Ecto neural progenitor cell (in vitro differentiated cells): Measurements from ENCODE around the gene KHDRBS2.

Source experiments
- DNase-seq: peaks from one replicate; pipeline ENCODE4 v3.0.0-alpha.2; 2018; ENCODE audit warnings: low spot score

KHDRBS2 gene

GRCh38 chr6:62035952-62036351 is 250.1 kb downstream of the KHDRBS2 start:
- no peak for DNase-seq

DNA sequence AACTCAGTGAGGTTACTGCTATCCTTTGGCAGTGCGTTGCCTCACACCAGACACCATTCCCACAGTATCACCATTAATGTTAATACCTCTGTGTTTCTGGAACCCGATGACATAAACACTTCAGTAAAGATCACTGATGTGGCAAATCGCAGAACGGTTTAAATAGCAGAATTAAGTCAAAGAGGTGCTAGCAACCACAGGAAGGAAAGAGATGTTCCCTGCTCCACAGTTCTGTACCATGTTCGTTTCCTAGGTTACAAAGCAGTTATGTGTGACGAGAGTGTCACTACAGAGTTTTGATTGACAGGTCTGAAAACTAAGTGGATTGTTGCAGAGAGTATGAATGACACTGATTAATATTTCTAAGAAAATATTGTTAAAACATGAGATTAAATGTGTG is 272.3 kb downstream of the KHDRBS2 start:
- no peak for DNase-seq

DNA sequence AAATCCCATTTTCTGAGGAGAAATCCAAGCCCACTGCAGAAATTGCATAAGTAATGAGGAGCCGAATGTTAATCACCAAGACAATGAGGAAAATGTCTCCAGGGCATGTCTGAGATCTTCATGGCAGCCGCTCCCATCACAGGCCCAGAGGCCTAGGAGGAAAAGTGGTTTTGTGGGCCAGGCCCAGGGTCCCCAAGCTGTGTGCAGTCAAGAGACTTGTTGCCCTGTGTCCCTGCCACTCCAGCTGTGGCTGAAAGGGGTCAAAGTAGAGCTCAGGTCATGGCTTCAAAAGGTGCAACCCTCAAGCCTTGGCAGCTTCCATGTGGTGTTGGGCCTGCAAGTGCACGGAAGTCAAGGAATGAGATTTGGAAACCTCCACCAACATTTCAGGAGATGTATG is 276.6 kb downstream of the KHDRBS2 start:
- DNase-seq: no peak

GRCh38 chr6:61989616-61990015 is 296.4 kb downstream of the KHDRBS2 start:
- no peak for DNase-seq

DNA sequence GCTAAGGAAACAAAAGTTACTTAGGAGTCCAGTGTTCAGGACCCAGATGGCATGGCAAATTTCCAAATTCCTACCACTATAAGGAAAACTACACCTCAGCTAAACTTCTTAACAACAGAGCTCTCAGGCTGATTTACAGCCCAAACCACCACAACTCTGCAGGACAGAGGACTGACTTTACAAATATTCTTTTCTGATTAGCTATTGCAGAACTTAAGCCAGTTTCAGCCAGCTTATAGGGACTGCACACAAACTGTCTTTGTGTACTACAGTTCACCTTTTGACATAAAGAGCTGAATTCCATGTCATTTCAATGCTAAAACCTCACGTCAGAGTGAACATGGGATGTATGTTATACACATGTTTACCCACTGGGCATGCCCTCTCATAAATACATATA is 305.4 kb downstream of the KHDRBS2 start:
- DNase-seq: no peak

GRCh38 chr6:61977947-61978346 is 308.1 kb downstream of the KHDRBS2 start:
- DNase-seq: no peak

DNA sequence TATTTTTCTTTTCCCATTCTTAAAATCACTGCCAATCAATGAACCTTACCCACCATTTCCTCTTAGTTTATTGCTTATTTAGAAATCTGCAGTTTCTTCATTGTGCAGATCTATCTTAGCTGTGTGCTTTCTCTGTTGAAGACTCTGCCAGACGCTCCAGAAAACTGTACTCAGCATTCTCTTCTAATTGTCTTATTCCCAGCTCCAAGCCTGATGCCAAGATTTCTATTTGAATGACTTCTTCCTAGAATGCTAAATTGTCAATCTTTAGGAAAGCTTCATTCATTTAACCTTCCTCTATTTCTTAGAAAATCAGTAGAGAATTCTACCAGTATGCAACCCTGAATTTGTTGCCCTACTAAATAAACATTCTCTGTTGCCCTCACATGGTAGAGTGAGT is 308.9 kb downstream of the KHDRBS2 start:
- DNase-seq: no peak

GRCh38 chr6:61959196-61959595 is 326.8 kb downstream of the KHDRBS2 start:
- no peak for DNase-seq

DNA sequence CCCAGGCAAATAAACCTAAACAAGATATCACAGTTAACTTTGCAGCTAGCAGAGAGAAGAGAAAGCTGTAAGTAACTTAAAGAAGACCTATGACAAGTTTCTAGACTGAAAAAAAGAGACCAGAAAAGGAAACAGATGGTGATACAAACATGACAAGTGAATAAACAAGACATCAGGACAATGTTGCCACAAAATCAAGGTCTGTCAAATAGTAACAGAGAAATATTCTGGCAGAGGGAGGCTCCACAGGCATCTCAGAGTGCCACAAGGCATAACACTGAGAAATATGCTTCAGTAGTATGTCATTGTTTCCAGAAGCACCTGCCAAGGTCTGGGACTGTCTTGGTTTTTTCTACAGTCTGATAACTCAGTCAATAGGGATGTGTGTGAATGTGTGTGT is 332.2 kb downstream of the KHDRBS2 start:
- DNase-seq: no peak

DNA sequence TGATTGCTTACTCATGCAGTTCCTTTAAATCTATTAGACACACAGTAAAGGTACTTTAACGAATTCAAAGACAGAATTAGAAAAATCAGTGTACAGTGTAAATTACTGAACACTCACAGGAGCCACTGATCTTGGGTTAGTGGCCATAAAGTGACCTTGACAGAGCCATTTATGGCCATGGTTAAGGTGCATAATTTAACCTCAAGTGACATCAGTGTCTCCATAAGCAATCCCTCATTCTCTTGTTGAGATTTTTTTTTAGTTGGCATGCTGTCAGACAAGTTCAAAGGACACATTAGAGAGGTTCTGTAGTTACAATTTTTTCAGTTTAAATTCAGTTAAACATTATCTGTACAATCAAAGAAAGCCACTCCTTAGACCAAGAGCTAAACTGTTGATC is 334.4 kb downstream of the KHDRBS2 start:
- DNase-seq: no peak

- no peak for DNase-seq
Observed at GRCh38 chr6:61950811-61951210, 335.2 kb downstream of the KHDRBS2 start.

DNA sequence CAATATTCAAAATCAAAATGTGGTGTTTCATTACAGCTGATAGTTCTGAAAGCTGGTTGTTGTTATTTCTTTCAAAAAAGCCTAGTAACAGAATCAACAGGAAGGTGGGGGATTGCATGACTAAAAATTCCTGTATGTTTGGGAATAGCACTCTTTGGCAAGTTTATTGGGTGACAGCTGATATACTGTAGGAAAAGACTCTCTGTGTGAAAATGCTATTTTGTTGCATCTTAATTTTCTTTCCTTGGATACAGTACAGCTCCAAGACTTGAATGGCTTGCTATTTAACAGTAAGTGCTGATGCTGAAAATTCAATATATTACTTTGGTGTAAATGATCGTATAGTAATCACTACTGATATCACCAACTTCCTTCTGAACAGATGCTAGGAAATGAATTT is 336.1 kb downstream of the KHDRBS2 start:
- no peak for DNase-seq

GRCh38 chr6:61949161-61949560 is 336.9 kb downstream of the KHDRBS2 start:
- DNase-seq: no peak

DNA sequence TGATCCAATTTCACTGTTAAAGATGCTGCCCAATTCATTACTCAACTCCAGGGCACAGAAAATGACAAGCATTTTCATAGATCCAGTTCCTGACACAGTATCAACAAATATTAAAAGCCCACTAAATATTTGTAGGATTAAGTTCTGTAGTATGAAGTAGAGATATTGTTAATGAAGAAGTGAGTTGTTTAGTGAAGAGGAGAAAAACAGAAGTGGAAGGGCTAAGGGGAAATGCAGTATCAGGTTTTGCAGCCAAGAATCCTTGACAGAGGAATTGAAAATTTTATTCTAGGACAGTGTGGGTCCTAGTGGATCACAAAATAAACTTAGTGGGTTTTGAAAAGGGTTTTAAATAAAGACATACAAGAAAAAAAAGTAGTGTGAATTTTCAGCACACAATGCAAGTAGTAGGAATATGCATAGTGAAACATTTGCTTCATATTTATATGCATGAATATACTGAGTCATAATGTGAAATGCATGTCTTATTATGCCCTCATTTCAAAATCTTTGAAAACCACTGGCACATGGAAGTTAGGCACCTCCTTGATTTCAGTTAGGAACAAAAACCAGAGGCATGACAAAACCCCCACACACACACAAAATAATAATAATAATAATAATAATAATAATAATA is 338.6 kb downstream of the KHDRBS2 start:
- no peak for DNase-seq

- DNase-seq: no peak
Observed at GRCh38 chr6:61940919-61941318, 345.1 kb downstream of the KHDRBS2 start.

DNA sequence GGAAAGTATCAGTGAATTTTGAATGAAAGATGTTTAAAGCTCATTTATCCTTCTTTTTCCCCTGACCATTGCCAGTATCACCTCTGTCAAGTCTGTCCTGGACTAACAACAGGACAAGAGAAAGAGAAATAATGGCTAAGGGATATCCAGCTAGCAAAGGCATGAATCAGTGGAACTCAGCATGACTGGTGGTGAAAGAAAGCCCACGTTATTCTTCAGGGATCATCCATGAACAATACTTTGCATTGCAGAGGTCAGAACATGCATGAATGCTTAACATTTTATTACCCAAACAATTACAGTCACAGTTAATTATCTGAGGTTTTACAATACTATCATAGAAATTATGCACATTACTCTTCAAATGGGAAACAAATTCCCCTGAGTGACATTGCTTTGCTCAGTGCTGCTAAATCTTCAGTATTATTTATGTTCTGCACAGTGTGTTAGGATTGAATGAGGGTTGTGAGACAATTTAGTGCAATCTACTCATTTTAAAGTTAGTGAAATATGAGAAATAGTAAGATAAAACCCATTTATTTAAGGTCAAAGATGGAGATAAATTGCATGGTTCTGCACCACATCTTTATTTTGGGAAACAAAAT is 350.7 kb downstream of the KHDRBS2 start:
- no peak for DNase-seq

DNA sequence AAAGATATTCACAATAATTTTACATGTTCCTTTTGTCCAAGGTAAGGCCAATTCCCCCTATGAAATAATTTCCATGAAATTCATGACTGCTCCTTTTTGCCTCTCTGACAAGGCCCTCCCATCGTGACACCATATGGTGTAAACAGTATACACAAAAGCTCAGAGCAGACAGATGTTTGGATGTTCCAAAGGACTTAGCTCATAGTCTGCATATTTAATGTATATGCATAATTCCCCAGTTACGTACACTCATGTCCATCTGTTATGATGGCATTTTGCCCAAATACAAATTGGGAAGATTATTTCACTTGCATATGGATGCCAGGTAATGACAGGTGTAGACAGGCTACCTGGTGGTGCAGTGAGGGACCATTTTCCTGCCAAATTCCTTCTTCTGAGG is 376.5 kb downstream of the KHDRBS2 start:
- no peak for DNase-seq

DNA sequence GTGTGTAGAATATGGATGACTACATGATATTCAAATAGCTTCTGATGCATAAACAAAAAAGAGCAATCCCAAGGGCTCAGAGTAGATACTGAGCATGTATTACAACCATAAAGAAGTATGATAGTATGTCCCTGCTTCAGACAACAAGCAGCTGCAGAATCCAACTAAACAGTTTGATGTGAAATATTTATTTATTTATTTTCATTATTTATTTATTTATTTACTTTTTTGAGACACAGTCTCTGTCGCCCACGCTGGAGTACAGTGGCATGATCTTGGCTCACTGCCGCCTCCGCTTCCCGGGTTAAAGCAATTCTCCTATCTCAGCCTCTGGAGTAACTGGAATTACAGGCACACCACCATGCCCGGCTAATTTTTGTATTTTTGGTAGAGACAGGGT is 384.3 kb downstream of the KHDRBS2 start:
- DNase-seq: no peak

GRCh38 chr6:61894536-61894935 is 391.5 kb downstream of the KHDRBS2 start:
- DNase-seq: no peak

- DNase-seq: no peak
Observed at GRCh38 chr6:61887423-61887822, 398.6 kb downstream of the KHDRBS2 start.

DNA sequence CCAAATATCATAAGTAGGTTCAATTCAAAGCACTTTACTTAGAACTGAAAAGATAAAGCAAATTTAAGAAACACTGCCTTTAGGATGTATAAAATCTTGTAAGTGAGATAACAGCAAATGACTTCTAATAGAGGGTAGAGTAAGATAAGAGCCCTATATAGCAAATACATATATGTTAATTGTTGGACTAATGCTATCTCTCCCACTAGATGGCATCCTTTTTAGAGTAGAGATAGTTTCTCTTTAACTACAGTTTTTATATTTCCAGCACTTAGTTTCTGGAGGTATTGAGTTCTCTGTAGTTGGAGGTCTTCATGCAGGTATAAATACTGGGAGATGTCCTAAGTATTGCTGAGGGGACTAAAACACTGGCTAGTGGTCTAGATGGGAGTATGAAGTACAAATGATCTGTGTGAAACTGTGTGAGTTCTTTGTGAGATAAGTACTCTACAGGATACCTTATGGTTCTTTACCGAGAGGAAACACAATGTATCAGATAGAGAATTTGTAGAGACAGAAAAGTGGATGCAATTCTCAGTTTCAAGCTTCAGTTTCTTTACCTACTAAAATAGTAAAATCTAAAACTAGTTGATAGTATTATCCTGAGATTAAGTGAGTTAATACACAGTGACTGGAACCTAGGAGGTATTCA is 399.3 kb downstream of the KHDRBS2 start:
- DNase-seq: no peak

DNA sequence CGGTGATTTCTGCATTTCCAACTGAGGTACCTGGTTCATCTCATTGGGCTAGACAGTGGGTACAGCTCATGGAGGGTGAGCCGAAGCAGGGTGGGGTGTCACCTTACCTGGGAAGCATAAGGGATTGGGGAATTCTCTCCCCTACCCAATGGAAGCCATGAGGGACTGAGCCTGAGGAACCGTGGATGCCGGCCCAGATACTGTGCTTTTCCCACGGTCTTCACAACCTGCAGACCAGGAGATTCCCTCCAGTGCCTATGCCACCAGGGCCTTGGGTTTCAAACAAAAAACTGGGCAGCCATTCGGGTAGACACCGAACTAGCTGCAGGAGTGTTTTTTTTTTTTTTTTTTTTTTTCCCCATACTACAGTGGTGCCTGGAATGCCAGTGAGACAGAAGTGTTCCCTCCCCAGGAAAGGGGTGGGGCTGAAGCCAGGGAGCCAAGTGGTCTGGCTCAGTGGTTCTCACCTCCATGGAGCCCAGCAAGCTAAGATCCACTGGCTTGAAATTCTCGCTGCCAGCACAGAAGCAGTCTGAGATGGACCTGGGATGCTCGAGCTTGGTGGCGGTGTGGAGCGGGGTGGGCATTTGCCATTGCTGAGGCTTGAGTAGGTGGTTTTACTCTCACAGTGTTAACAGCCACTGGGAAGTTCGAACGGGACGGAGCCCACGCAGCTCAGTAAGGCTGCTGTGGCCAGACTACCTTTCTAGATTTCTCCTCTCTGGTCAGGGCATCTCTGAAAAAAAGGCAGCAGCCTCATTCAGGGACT is 416.2 kb downstream of the KHDRBS2 start:
- DNase-seq: no peak

DNA sequence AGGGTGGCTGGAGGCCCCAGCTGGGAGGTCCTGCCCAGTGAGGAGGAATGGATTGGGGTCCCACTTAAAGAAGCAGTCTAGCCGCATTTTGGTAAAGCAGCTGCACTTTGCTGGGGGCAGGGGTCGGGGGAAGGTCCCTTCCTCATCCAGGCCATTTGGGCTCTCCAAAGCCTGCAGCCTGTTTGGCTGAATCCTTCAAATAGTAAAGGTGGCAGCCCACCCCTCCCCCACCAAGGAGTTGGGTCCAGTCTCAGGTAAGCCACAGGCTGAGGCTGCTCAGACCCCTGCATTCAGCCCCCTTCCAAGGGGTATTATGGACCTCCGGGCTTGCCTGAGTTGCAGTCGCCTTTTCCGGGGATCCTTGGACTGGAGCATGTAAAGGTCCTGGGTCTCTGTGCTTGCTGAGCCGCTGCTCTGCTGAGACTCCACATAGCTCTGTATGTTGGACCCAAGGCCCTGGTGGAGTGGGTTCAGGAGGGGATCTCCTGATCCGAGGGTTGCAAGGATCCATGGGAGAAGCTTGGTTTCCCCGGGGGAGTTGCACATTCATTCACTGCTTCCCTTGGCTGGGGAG is 417.4 kb downstream of the KHDRBS2 start:
- no peak for DNase-seq
